Caco-2 (cell line): ENCODE data around the gene ZNF169. TPM values are rescaled to one million over a fixed set of nuclear protein-coding genes. Genes with fewer than 3 reads are reported as not detected.

ENCODE experiments used
- BruUV-seq: library from RNA; stranded (reverse); fragments of 400-500 nt; replicated peaks from 2 replicates; lab custom pipeline; 2021; lab: Mats Ljungman, UMichigan
- CTCF ChIA-PET: fragments of 300-600 bp; sonication (Branson Sonifier 250); formaldehyde crosslinking; loops from one replicate; lab custom pipeline; 2022; ENCODE audit warnings: antibody characterized with exemption; lab: Charles Lee
- POLR2A ChIA-PET: fragments of 300-600 bp; sonication (Branson Sonifier 250); formaldehyde crosslinking; loops from one replicate; lab custom pipeline; 2022; ENCODE audit warnings: antibody characterized with exemption; lab: Charles Lee
- DNase-seq, 2 experiments: peaks; one replicate each; pipeline versions ENCODE4 v3.0.0 to v3.0.0-alpha.2; 2020 to 2022
- H3K27me3 ChIP-seq: replicated peaks from 2 replicates; pipeline ENCODE4 v1.6.0; 2011; ENCODE audit warnings: low read length; ENCODE audit not compliant: control insufficient read depth, insufficient read depth
- H3K36me3 ChIP-seq: 2 replicates; pipeline ENCODE4 v1.5.1; 2011; ENCODE audit warnings: low read length; ENCODE audit not compliant: control insufficient read depth, insufficient read depth
- H3K4me1 ChIP-seq: fragments of 250-450 bp; sonication (Bioruptor Pico); 2 replicates; pipeline ENCODE4 v1.5.1; 2020; ENCODE audit warnings: mild to moderate bottlenecking
- H3K4me3 ChIP-seq: 2 replicates; pipeline ENCODE4 v1.5.1; 2011; ENCODE audit warnings: low read depth, mild to moderate bottlenecking, control low read depth, low read length
- H3K9me3 ChIP-seq: fragments of 250-450 bp; sonication (Bioruptor Pico); 2 replicates; pipeline ENCODE4 v1.5.1; 2020; ENCODE audit warnings: mild to moderate bottlenecking, moderate library complexity
- H3K27ac Mint-ChIP-seq: one replicate; pipeline ENCODE4 v1.8.0; 2022; ENCODE audit warnings: mixed read lengths; ENCODE audit not compliant: unreplicated experiment
- H3K27me3 Mint-ChIP-seq: one replicate; pipeline ENCODE4 v1.8.0; 2022; ENCODE audit warnings: mixed read lengths; ENCODE audit not compliant: insufficient read depth, unreplicated experiment
- H3K36me3 Mint-ChIP-seq: one replicate; pipeline ENCODE4 v1.8.0; 2022; ENCODE audit warnings: mild to moderate bottlenecking, mixed read lengths; ENCODE audit not compliant: insufficient read depth, unreplicated experiment
- H3K4me1 Mint-ChIP-seq: one replicate; pipeline ENCODE4 v1.8.0; 2022; ENCODE audit warnings: low read depth, mixed read lengths; ENCODE audit not compliant: unreplicated experiment
- H3K4me3 Mint-ChIP-seq: one replicate; pipeline ENCODE4 v1.8.0; 2022; ENCODE audit warnings: mild to moderate bottlenecking, moderate library complexity, mixed read lengths; ENCODE audit not compliant: unreplicated experiment
- H3K9me3 Mint-ChIP-seq: one replicate; pipeline ENCODE4 v1.8.0; 2022; ENCODE audit warnings: mixed read lengths; ENCODE audit not compliant: unreplicated experiment
- intact Hi-C: fragments of 100-400 bp; cut with micrococcal nuclease; formaldehyde crosslinking; loops from one replicate; pipeline ENCODE4 v1.10.0; 2022; ENCODE audit not compliant: unreplicated experiment
- total RNA-seq: library from RNA; stranded (reverse); gene quantifications from 2 replicates; pipeline ENCODE4 v1.2.3, GENCODE V29; 2022
- TF ChIP-seq, protein P1 (sequence below), 2 experiments: fragments of 200-600 bp in 1 of 2; IDR thresholded peaks; 1 replicate in 1 of 2; 2 replicates in 1 of 2; pipeline versions ENCODE4 v1.5.1 to v1.8.0; 2011 to 2022; ENCODE audit warnings: antibody characterized with exemption in 1 of 2, control low read depth in 1 of 2, inconsistent platforms in 1 of 2, low read depth in 1 of 2, low read length in 1 of 2, mild to moderate bottlenecking in 1 of 2, moderate library complexity in 1 of 2; ENCODE audit not compliant: insufficient read depth in 1 of 2, severe bottlenecking in 1 of 2, unreplicated experiment in 1 of 2

The ZNF169 gene
- total RNA-seq, 1 experiment from 2014 or later = 3.7 TPM

DNA sequence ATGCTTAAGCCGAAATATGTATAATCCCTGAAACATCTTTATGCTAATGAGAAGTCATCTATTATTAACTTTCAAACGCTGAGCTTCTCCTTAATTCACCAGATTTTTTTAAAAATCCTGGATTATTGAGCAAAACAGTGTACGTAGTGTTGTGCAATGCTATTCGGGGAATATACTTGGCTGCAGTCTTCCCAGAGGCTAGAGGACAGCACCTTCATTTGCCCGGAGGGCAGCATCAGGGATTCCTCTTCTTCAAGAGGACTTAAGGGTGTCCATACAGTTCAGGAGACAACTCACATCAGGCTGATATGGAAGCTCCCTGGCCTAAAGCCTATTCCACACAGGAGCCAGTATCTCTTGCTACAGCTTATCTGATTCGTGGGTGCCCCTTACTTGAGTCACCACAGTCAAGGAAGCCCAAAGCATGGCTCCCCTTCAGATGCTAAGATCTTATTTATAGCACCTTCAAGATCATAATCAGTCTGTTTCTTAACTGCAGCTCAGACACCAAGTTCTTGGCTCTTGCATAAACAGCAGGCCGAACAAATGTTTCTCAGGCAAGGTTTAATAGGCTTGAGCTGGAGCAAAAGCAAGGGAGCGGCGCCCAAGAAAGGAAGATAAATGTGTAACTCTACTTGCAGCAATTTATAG, 40.0 kb downstream of the ZNF169 start:
- no peak overlapping the region for H3K4me3 Mint-ChIP-seq
- no peaks in the 10 kb centered on the region for H3K9me3 Mint-ChIP-seq
- DNase-seq = no peak
- peaks cover 2% of the 10 kb centered on the region; the same call in 1 of the 2 replicates for H3K36me3 ChIP-seq
- intact Hi-C loops = no loop called here
- TF ChIP-seq, protein P1, sequence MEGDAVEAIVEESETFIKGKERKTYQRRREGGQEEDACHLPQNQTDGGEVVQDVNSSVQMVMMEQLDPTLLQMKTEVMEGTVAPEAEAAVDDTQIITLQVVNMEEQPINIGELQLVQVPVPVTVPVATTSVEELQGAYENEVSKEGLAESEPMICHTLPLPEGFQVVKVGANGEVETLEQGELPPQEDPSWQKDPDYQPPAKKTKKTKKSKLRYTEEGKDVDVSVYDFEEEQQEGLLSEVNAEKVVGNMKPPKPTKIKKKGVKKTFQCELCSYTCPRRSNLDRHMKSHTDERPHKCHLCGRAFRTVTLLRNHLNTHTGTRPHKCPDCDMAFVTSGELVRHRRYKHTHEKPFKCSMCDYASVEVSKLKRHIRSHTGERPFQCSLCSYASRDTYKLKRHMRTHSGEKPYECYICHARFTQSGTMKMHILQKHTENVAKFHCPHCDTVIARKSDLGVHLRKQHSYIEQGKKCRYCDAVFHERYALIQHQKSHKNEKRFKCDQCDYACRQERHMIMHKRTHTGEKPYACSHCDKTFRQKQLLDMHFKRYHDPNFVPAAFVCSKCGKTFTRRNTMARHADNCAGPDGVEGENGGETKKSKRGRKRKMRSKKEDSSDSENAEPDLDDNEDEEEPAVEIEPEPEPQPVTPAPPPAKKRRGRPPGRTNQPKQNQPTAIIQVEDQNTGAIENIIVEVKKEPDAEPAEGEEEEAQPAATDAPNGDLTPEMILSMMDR (IDR thresholded peaks at IDR 0.05; ENCODE audit: insufficient read depth in 1 of 2, low read depth in 1 of 2, low read length in 1 of 2, severe bottlenecking in 1 of 2, unreplicated experiment in 1 of 2) = no peak
- no peaks in the 10 kb centered on the region for H3K4me1 Mint-ChIP-seq
- no peaks in the 10 kb centered on the region for H3K4me1 ChIP-seq
- H3K27me3 ChIP-seq = no peaks in the 10 kb centered on the region
- no peaks in the 10 kb centered on the region for H3K9me3 ChIP-seq
- H3K4me3 ChIP-seq = no peak overlapping the region
- ChIA-PET CTCF (no interaction called here), POLR2A (no interaction called here)
- no peaks in the 10 kb centered on the region for H3K27me3 Mint-ChIP-seq
- BruUV-seq = no TSS peak
- H3K36me3 Mint-ChIP-seq = peaks cover 10% of the 10 kb centered on the region
- H3K27ac Mint-ChIP-seq = no peak overlapping the region

DNA sequence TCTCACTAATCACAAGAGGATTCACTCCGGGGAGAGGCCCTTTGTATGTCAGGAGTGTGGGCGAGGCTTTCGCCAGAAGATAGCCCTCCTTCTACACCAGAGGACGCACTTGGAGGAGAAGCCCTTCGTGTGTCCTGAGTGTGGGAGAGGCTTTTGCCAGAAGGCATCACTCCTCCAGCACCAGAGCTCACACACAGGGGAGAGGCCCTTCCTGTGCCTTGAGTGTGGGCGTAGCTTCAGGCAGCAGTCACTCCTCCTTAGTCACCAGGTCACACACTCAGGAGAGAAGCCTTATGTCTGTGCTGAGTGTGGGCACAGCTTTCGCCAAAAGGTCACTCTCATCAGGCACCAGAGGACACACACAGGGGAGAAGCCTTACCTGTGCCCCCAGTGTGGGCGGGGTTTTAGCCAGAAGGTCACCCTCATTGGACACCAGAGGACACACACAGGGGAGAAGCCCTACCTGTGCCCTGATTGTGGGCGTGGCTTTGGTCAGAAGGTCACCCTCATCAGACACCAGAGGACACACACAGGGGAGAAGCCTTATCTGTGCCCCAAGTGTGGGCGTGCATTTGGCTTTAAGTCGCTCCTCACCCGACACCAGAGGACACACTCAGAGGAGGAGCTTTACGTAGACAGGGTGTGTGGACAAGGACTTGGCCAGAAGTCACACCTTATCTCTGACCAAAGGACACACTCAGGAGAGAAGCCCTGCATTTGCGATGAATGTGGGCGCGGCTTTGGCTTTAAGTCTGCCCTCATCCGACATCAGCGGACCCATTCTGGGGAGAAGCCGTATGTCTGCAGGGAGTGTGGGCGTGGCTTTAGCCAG, 41.6 kb downstream of the ZNF169 start:
- ChIA-PET CTCF (no interaction called here), POLR2A (no interaction called here)
- H3K36me3 ChIP-seq = peaks cover 2% of the 10 kb centered on the region; the same call in 1 of the 2 replicates
- intact Hi-C loops = no loop called here
- no peaks in the 10 kb centered on the region for H3K27me3 ChIP-seq
- no peak overlapping the region for H3K4me3 Mint-ChIP-seq
- no peak overlapping the region for H3K27ac Mint-ChIP-seq
- H3K36me3 Mint-ChIP-seq = peaks cover 10% of the 10 kb centered on the region
- TF ChIP-seq, protein P1 (IDR thresholded peaks at IDR 0.05; ENCODE audit: insufficient read depth in 1 of 2, low read depth in 1 of 2, low read length in 1 of 2, severe bottlenecking in 1 of 2, unreplicated experiment in 1 of 2) = no peak
- H3K4me1 ChIP-seq = no peaks in the 10 kb centered on the region
- BruUV-seq = no TSS peak
- DNase-seq = peak in 1 of 2 experiments; percentile 54
- H3K4me1 Mint-ChIP-seq = no peaks in the 10 kb centered on the region
- H3K4me3 ChIP-seq = no peak overlapping the region
- H3K27me3 Mint-ChIP-seq = no peaks in the 10 kb centered on the region
- H3K9me3 Mint-ChIP-seq = no peaks in the 10 kb centered on the region
- H3K9me3 ChIP-seq = no peaks in the 10 kb centered on the region

DNA sequence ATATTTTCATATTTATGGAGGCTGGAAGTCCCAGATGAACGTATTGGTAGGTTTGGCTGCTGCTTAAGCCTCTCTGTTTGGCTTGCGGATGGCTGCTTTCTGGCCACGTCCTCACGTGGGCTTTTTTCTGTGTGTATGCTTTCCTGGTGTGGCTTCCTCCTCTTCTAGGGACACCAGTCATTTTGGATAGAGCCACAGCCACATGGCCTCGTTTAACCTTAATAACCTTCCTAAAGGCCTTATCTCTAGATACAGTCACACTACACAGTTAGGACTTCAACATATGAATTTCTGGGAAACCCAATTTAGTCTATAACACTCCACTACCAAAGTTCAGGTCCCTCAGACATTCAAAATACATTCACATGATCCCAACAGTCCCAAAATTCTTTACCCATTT, 42.5 kb downstream of the ZNF169 start:
- Mint-ChIP-seq H3K27ac (no peak overlapping the region), H3K36me3 (peaks cover 10% of the 10 kb centered on the region), H3K27me3 (no peaks in the 10 kb centered on the region), H3K4me3 (no peak overlapping the region), H3K9me3 (no peaks in the 10 kb centered on the region), H3K4me1 (no peaks in the 10 kb centered on the region)
- CTCF ChIA-PET = no interaction called here
- H3K27me3 ChIP-seq = no peaks in the 10 kb centered on the region
- no peaks in the 10 kb centered on the region for H3K4me1 ChIP-seq
- TF ChIP-seq, protein P1 (IDR thresholded peaks at IDR 0.05; ENCODE audit: insufficient read depth in 1 of 2, low read depth in 1 of 2, low read length in 1 of 2, severe bottlenecking in 1 of 2, unreplicated experiment in 1 of 2) = no peak
- DNase-seq = no peak
- no peaks in the 10 kb centered on the region for H3K9me3 ChIP-seq
- BruUV-seq = no TSS peak
- intact Hi-C loops = no loop called here
- no peak overlapping the region for H3K4me3 ChIP-seq
- H3K36me3 ChIP-seq = peaks cover 2% of the 10 kb centered on the region; the same call in 1 of the 2 replicates
- POLR2A ChIA-PET = no interaction called here
